OCI-LY7 (cell line): ENCODE results near the gene ZBTB9.

Experiments
- EZH2phosphoT487 ChIP-seq: fragments of 200-600 bp; sonication (generic); IDR thresholded peaks from 2 replicates; pipeline ENCODE4 v1.6.1; 2018; ENCODE audit warnings: low read depth, borderline replicate concordance, mild to moderate bottlenecking, mixed run types, antibody characterized with exemption, low read length, moderate library complexity, mixed read lengths
- TF ChIP-seq, protein P1 (sequence below): fragments of 200-600 bp; sonication (generic); conservative IDR thresholded peaks from 2 replicates; pipeline ENCODE4 v1.5.1; 2014; ENCODE audit warnings: mild to moderate bottlenecking, antibody characterized with exemption, low read length, moderate library complexity, mixed read lengths

GRCh38 chr6:33483678-33484077 is 29.3 kb downstream of the ZBTB9 start:
- TF ChIP-seq, protein P1, sequence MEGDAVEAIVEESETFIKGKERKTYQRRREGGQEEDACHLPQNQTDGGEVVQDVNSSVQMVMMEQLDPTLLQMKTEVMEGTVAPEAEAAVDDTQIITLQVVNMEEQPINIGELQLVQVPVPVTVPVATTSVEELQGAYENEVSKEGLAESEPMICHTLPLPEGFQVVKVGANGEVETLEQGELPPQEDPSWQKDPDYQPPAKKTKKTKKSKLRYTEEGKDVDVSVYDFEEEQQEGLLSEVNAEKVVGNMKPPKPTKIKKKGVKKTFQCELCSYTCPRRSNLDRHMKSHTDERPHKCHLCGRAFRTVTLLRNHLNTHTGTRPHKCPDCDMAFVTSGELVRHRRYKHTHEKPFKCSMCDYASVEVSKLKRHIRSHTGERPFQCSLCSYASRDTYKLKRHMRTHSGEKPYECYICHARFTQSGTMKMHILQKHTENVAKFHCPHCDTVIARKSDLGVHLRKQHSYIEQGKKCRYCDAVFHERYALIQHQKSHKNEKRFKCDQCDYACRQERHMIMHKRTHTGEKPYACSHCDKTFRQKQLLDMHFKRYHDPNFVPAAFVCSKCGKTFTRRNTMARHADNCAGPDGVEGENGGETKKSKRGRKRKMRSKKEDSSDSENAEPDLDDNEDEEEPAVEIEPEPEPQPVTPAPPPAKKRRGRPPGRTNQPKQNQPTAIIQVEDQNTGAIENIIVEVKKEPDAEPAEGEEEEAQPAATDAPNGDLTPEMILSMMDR: no peak
- TF ChIP-seq EZH2phosphoT487: no peak
